Subcutaneous abdominal adipose tissue (tissue), 5 donors: ENCODE results near the gene ADM.

Experiments
- H3K27ac ChIP-seq: one replicate; pipeline ENCODE4 v1.7.0; 2013; ENCODE audit warnings: low read depth, mild to moderate bottlenecking, inconsistent platforms, low read length, moderate library complexity
- H3K27me3 ChIP-seq, 5 donors: one replicate each; pipeline ENCODE4 v1.7.0; 2013; ENCODE audit warnings: low read length in 5 of 5, inconsistent platforms in 1 of 5; ENCODE audit not compliant: control insufficient read depth in 5 of 5, insufficient read depth in 4 of 5
- H3K36me3 ChIP-seq, 5 donors: one replicate each; pipeline ENCODE4 v1.7.0; 2013; ENCODE audit warnings: low read length in 5 of 5; ENCODE audit not compliant: control insufficient read depth in 5 of 5, insufficient read depth in 5 of 5
- H3K4me1 ChIP-seq, 5 donors: one replicate each; pipeline ENCODE4 v1.7.0; 2013; ENCODE audit warnings: low read length in 5 of 5, mild to moderate bottlenecking in 3 of 5, moderate library complexity in 1 of 5; ENCODE audit not compliant: control insufficient read depth in 5 of 5, insufficient read depth in 5 of 5
- H3K4me3 ChIP-seq, 5 donors: one replicate each; pipeline ENCODE4 v1.7.0; 2013; ENCODE audit warnings: low read length in 5 of 5, low read depth in 1 of 5
- H3K9ac ChIP-seq, 5 donors: one replicate each; pipeline ENCODE4 v1.7.0; 2013; ENCODE audit warnings: low read length in 5 of 5, mild to moderate bottlenecking in 4 of 5, moderate library complexity in 3 of 5
- H3K9me3 ChIP-seq, 5 donors: one replicate each; pipeline ENCODE4 v1.7.0; 2013; ENCODE audit warnings: low read length in 5 of 5; ENCODE audit not compliant: control insufficient read depth in 5 of 5
- donor health status: healthy.
- donor health status: healthy.
- donor health status: healthy.
- donor health status: healthy.
- donor health status: healthy.

The ADM gene

GRCh38 chr11:10319702-10320558, 15.1 kb downstream of the ADM start:
- Histone ChIP-seq H3K4me3 (no peak overlapping the region), H3K27me3 (no peaks in the 10 kb centered on the region), H3K4me1 (peaks cover 7 to 57% (median 47%) of the 10 kb centered on the region in 5 donors), H3K27ac (peak overlapping the region; percentile 94), H3K36me3 (no peaks in the 10 kb centered on the region), H3K9me3 (no peaks in the 10 kb centered on the region), H3K9ac (peak overlapping the region in 1 of 5 donors; percentile 27)

DNA sequence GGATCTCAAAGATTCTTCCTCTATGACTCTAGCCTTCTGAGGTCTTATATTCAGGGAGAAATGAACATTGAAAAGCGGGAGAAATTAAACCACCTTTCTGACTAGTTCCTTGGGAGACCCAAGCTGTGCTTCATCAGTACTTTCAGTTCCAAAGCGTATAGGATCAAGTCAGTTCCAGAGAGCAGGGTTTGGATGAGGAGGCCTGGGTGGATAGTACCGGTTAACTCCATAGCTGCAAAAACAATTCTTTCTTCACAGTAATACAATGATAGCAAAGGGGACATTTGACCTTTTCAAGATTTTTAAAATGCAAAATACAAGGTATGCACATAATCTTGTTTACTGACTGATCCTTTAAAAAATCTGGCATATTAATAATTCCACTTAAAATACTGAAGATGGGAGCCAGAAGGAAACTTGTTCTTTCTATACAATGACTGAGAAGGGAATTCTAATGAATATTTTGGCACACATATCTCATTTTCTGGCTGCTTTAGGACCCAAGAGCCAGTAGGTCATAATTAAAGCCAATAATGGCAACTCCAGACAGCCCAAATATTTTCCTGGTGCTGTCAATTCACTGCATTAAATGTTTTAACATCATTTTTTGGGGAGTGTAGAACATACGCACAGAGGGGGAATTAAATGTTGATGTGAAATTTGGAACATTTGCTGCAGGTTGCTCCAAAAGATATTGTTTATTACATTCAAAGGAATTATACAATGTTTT, 16.0 kb downstream of the ADM start:
- Histone ChIP-seq H3K27ac (peak overlapping the region; percentile 94), H3K9ac (no peak overlapping the region), H3K27me3 (no peaks in the 10 kb centered on the region), H3K4me1 (peaks cover 7 to 67% (median 55%) of the 10 kb centered on the region in 5 donors), H3K36me3 (no peaks in the 10 kb centered on the region), H3K4me3 (no peak overlapping the region), H3K9me3 (no peaks in the 10 kb centered on the region)

DNA sequence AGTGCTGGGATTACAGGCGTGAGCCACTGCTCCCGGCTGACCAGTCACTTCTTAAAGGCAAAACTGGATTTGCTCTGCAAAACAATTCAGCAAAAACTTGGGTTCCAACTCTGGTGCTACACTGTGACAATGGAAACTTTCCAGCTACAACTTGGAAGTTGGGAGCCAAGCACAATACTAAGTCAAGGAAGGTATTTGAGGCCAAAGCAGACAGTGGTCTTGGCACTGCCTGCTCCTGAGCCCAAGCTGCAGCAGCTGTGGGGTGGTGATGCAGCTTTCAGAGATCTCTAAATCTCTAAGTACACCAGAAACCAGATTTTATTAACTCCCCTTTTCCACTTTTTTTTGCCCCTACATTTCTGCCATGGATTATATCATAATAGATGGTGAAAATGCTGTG, 17.5 kb downstream of the ADM start:
- Histone ChIP-seq H3K27me3 (no peaks in the 10 kb centered on the region), H3K27ac (peak overlapping the region; percentile 90), H3K9me3 (peaks cover 0 to 4% (median 0%) of the 10 kb centered on the region in 5 donors), H3K36me3 (no peaks in the 10 kb centered on the region), H3K9ac (peak overlapping the region in 4 of 5 donors; percentile 1 to 67 (median 38)), H3K4me3 (peak overlapping the region in 2 of 5 donors; percentile 29 to 35), H3K4me1 (peaks cover 13 to 74% (median 61%) of the 10 kb centered on the region in 5 donors)

- Histone ChIP-seq H3K4me3 (peak overlapping the region in 3 of 5 donors; percentile 28 to 35 (median 29)), H3K27ac (peak overlapping the region; percentile 90), H3K27me3 (no peaks in the 10 kb centered on the region), H3K4me1 (peaks cover 9 to 75% (median 63%) of the 10 kb centered on the region in 5 donors), H3K9ac (peak overlapping the region in 4 of 5 donors; percentile 12 to 67 (median 58)), H3K9me3 (peaks cover 0 to 8% (median 0%) of the 10 kb centered on the region in 5 donors), H3K36me3 (no peaks in the 10 kb centered on the region)
Observed at GRCh38 chr11:10322830-10323792, 18.2 kb downstream of the ADM start.

DNA sequence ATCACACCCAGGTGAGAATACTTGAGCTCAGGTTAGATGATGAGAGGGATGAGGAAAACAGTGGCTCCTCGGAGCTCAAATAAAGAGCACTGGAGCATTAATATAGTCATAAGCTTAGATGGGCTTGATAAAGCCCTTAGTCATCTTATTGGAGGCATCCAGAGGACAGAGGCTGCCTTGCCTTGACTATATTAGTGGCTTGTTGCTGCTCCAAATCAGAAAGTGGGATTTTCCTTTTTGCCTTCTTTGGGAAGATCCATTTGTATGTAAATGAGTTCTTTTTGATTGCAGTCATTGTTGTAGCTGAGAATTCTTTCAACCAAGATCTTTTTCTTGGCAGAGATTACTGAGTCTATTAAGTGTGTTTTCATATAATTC, 18.9 kb downstream of the ADM start:
- Histone ChIP-seq H3K9me3 (peaks cover 0 to 8% (median 0%) of the 10 kb centered on the region in 5 donors), H3K27ac (peak overlapping the region; percentile 90), H3K4me3 (no peak overlapping the region), H3K27me3 (no peaks in the 10 kb centered on the region), H3K9ac (peak overlapping the region in 2 of 5 donors; percentile 10 to 13), H3K36me3 (no peaks in the 10 kb centered on the region), H3K4me1 (peaks cover 12 to 76% (median 65%) of the 10 kb centered on the region in 5 donors)

DNA sequence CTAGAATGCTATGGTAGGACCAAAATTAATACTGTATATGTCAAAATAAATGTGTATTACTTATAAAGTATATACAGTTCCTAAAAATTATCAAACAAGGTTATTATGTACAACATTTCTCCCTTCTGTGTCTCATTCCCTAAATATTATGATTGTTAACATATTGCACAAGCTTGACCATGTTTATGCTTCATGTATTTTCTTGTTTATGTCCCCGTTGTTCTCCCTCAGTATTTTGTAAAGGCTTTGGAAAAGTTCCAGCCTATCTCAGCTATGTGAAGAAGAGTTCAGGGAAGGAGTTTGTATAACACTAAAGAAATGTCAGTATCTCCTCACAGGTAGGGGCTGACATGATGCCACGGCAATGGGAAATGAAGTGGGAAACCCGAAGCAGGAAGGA, 19.6 kb downstream of the ADM start:
- H3K9me3 ChIP-seq: peaks cover 0 to 8% (median 0%) of the 10 kb centered on the region in 5 donors
- no peaks in the 10 kb centered on the region for H3K27me3 ChIP-seq
- no peak overlapping the region for H3K4me3 ChIP-seq
- H3K27ac ChIP-seq: peak overlapping the region; percentile 83
- H3K4me1 ChIP-seq: peaks cover 15 to 75% (median 71%) of the 10 kb centered on the region in 5 donors
- no peaks in the 10 kb centered on the region for H3K36me3 ChIP-seq
- H3K9ac ChIP-seq: no peak overlapping the region

DNA sequence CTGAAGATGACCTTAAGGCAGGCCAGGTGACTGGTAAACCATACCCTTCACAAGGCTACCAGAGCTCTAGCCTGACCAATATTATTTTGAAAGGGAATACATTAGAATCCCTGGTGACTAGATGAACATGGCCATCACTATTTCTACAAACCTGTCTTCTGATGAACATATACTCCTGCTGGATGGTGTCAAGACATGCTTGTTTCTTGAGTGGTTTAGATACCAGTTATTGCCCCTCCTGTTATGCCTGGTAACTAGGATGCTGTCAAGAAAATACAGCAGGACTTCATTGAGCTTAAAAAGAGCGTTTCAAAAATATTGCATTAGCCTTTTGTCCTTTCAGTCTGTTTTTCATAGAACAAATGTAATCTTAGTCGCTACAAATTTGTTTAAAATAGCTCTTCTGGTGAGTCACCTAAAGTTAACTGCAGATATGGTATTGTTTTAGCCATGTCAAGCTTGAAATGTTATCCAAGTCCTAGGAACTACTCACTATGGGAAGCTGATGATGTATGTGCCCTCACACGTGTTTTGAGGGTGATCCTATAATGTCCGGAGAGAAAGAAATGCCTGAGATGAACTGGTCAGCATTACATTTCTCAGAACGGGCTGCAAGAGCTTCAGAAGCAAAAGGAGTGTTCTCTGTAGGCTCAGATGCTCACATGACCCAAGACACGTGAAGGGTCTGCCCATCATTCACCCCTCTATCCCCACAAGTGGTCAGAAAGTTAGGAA, 20.6 kb downstream of the ADM start:
- H3K4me3 ChIP-seq: no peak overlapping the region
- no peaks in the 10 kb centered on the region for H3K27me3 ChIP-seq
- H3K4me1 ChIP-seq: peaks cover 15 to 72% (median 65%) of the 10 kb centered on the region in 5 donors
- peak overlapping the region; percentile 83 for H3K27ac ChIP-seq
- peaks cover 0 to 8% (median 0%) of the 10 kb centered on the region in 5 donors for H3K9me3 ChIP-seq
- H3K36me3 ChIP-seq: no peaks in the 10 kb centered on the region
- peak overlapping the region in 2 of 5 donors; percentile 20 to 48 for H3K9ac ChIP-seq

- peak overlapping the region in 2 of 5 donors; percentile 3 to 48 for H3K9ac ChIP-seq
- peak overlapping the region; percentile 83 for H3K27ac ChIP-seq
Observed at GRCh38 chr11:10326012-10326964, 21.4 kb downstream of the ADM start.

More at GRCh38 chr11:10326012-10326964, 21.4 kb downstream of the ADM start:
- H3K4me3 ChIP-seq: peak overlapping the region in 1 of 5 donors; percentile 2
- H3K4me1 ChIP-seq: peaks cover 15 to 69% (median 63%) of the 10 kb centered on the region in 5 donors
- no peaks in the 10 kb centered on the region for H3K36me3 ChIP-seq
- peaks cover 0 to 8% (median 0%) of the 10 kb centered on the region in 5 donors for H3K9me3 ChIP-seq
- H3K27me3 ChIP-seq: no peaks in the 10 kb centered on the region
